Measurements from ENCODE around the gene SLC4A8.

DNA sequence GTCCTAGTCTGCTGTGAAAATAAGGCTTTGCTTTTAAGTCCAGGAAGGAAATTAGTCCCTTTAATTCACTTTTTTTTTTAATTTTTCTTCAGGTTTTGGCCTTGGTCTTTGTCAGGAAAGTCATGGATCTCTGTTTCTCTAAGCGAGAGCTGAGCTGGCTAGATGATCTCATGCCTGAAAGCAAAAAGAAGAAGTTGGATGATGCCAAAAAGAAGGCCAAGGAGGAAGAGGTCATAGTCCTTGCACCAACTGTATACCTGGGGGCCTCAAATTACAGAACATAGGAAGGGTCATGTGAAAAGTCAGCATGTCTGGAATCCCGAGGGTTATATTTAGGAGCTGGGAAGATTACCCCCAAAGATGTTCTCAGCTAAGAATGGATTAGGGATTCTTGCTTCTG is 72.3 kb downstream of the SLC4A8 start:
- TF ChIP-seq YY1 (IDR thresholded peaks at IDR 0.05; ENCODE audit: low read depth) (no peak), TAF1 (IDR thresholded peaks at IDR 0.05; ENCODE audit: low read depth) (no peak), CEBPB (IDR thresholded peaks at IDR 0.05) (no peak), RAD21 (IDR thresholded peaks at IDR 0.05; ENCODE audit: low read depth) (no peak), EGR1 (IDR thresholded peaks at IDR 0.05) (no peak), CREB1 (IDR thresholded peaks at IDR 0.05; ENCODE audit: low read depth) (no peak), EP300 (IDR thresholded peaks at IDR 0.05; ENCODE audit: borderline replicate concordance) (no peak)
- TF ChIP-seq, protein P1, sequence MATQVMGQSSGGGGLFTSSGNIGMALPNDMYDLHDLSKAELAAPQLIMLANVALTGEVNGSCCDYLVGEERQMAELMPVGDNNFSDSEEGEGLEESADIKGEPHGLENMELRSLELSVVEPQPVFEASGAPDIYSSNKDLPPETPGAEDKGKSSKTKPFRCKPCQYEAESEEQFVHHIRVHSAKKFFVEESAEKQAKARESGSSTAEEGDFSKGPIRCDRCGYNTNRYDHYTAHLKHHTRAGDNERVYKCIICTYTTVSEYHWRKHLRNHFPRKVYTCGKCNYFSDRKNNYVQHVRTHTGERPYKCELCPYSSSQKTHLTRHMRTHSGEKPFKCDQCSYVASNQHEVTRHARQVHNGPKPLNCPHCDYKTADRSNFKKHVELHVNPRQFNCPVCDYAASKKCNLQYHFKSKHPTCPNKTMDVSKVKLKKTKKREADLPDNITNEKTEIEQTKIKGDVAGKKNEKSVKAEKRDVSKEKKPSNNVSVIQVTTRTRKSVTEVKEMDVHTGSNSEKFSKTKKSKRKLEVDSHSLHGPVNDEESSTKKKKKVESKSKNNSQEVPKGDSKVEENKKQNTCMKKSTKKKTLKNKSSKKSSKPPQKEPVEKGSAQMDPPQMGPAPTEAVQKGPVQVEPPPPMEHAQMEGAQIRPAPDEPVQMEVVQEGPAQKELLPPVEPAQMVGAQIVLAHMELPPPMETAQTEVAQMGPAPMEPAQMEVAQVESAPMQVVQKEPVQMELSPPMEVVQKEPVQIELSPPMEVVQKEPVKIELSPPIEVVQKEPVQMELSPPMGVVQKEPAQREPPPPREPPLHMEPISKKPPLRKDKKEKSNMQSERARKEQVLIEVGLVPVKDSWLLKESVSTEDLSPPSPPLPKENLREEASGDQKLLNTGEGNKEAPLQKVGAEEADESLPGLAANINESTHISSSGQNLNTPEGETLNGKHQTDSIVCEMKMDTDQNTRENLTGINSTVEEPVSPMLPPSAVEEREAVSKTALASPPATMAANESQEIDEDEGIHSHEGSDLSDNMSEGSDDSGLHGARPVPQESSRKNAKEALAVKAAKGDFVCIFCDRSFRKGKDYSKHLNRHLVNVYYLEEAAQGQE (IDR thresholded peaks at IDR 0.05; ENCODE audit: low read depth), result no peak
- TF ChIP-seq, protein P2, sequence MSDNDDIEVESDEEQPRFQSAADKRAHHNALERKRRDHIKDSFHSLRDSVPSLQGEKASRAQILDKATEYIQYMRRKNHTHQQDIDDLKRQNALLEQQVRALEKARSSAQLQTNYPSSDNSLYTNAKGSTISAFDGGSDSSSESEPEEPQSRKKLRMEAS (IDR thresholded peaks at IDR 0.05), result no peak
- TF ChIP-seq, protein P3, sequence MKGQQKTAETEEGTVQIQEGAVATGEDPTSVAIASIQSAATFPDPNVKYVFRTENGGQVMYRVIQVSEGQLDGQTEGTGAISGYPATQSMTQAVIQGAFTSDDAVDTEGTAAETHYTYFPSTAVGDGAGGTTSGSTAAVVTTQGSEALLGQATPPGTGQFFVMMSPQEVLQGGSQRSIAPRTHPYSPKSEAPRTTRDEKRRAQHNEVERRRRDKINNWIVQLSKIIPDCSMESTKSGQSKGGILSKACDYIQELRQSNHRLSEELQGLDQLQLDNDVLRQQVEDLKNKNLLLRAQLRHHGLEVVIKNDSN (IDR thresholded peaks at IDR 0.05), result no peak
